ENCODE data around the gene CDYL2. TPM values are rescaled to one million over a fixed set of nuclear protein-coding genes. Genes with fewer than 3 reads are reported as not detected.
A peak's percentile ranks its signal among the peaks of the same experiment; 100 is the strongest.

Gene CDYL2
- total RNA-seq, 5 donors from 2014 or later (not counting 1 experiment from before 2014, with no cell fraction given), result 15.4 to 45.4 (median 32.1) TPM

DNA sequence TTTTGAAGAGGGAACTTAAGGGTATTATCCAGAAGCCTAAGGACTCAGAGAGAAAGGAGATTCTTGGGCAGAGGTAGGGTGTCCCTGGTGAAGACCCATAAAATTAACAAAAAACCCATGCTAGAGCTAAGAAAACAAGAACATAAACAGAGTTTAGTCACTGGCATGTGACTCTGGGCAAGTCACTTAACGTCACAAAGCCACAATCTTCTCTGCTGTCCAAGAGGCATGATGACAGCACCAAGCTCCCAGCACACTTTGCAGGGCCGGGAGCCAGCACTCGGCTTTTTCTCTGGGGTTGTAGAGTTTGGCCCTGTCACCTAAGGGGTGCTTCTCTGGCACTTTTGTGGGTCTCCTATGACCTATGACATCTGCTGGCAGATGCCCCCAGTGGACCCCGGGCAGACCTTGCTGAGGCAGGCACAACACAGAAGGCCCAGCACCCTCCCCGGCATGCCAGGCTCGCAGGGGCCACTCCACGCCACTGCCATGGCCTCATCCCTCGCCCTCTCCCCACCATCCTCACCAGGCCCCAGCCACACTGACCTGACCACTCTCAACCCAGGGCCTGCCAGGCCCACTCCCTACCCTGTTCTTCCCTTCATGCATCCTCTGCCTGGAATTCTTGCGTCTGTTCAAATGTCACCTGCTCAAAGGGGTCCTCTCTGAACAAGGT lies 193.8 kb downstream of the CDYL2 start:
- WGBS (ENCODE audit: insufficient coverage), result 94% methylated on average over 8 of the region's 9 CpGs
- H3K27me3 Mint-ChIP-seq, result no peaks in the 10 kb centered on the region
- ChIA-PET CTCF (no interaction called here), POLR2A (no interaction called here)
- H3K4me1 Mint-ChIP-seq, result peaks cover 11 to 15% (median 13%) of the 10 kb centered on the region in 3 donors
- Histone ChIP-seq H3K27me3 (replicated peaks in 1 of 2; ENCODE audit: control insufficient read depth in 2 of 2, extremely low read depth in 1 of 2, insufficient read depth in 2 of 2, low read length in 1 of 2) (peaks cover 0 to 3% of the 10 kb centered on the region in 2 experiments), H3K27ac (ENCODE audit: low read length) (no peak overlapping the region), H3K36me3 (ENCODE audit: control insufficient read depth in 2 of 2, extremely low read depth in 1 of 2, insufficient read depth in 1 of 2, low read length in 1 of 2) (no peaks in the 10 kb centered on the region), H3K4me3 (ENCODE audit: control insufficient read depth in 1 of 2, extremely low read depth in 1 of 2, low read length in 1 of 2) (no peak overlapping the region), H3K4me1 (ENCODE audit: control insufficient read depth in 1 of 2, extremely low read depth in 1 of 2, insufficient read depth in 2 of 2, low read length in 2 of 2) (peaks cover 4 to 17% of the 10 kb centered on the region in 2 experiments), H3K9me3 (no peaks in the 10 kb centered on the region)
- DNase-seq (no peak), ATAC-seq (replicated peaks in 1 of 4) (no peak)
- H3K4me3 Mint-ChIP-seq, result no peak overlapping the region
- peaks cover 4 to 8% (median 6%) of the 10 kb centered on the region in 3 donors for H3K9me3 Mint-ChIP-seq
- no peak overlapping the region for H3K27ac Mint-ChIP-seq
- H3K36me3 Mint-ChIP-seq, result peaks cover 66% of the 10 kb centered on the region

DNA sequence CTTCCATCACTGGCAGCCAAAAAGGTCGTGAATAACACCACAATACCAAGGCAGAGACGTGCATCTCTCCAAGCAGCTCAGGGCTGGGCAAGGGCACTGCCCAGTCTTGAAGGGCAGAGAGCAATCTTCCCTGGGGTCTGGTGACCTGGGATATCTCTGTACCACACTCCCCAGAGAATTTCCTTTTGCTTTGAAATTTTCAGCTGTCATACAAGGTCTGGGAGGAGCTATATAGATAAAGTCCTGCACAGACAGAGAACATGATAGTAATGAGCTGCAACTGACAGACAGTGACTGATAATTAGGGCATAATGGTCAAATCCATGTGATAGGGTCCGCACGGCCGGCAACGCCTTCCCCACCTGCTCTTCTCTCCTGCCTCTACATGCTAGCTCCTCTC lies 195.5 kb downstream of the CDYL2 start:
- Mint-ChIP-seq H3K4me1 (peaks cover 11 to 15% (median 13%) of the 10 kb centered on the region in 3 donors), H3K27me3 (no peaks in the 10 kb centered on the region), H3K9me3 (peaks cover 4 to 8% (median 6%) of the 10 kb centered on the region in 3 donors), H3K4me3 (no peak overlapping the region), H3K36me3 (peaks cover 65% of the 10 kb centered on the region), H3K27ac (no peak overlapping the region)
- DNase-seq (no peak), ATAC-seq (replicated peaks in 1 of 4) (no peak)
- peaks cover 0 to 3% of the 10 kb centered on the region in 2 experiments for H3K27me3 ChIP-seq (replicated peaks in 1 of 2; ENCODE audit: control insufficient read depth in 2 of 2, extremely low read depth in 1 of 2, insufficient read depth in 2 of 2, low read length in 1 of 2)
- ChIA-PET POLR2A (no interaction called here), CTCF (no interaction called here)
- peaks cover 0 to 7% of the 10 kb centered on the region in 2 donors for H3K36me3 ChIP-seq (ENCODE audit: control insufficient read depth in 2 of 2, extremely low read depth in 1 of 2, insufficient read depth in 1 of 2, low read length in 1 of 2)
- H3K9me3 ChIP-seq, result no peaks in the 10 kb centered on the region
- peaks cover 4 to 17% of the 10 kb centered on the region in 2 experiments for H3K4me1 ChIP-seq (ENCODE audit: control insufficient read depth in 1 of 2, extremely low read depth in 1 of 2, insufficient read depth in 2 of 2, low read length in 2 of 2)
- H3K4me3 ChIP-seq (ENCODE audit: control insufficient read depth in 1 of 2, extremely low read depth in 1 of 2, low read length in 1 of 2), result no peak overlapping the region
- no peak overlapping the region for H3K27ac ChIP-seq (ENCODE audit: low read length)
- WGBS (ENCODE audit: insufficient coverage), result 98% methylated on average over 6 of the region's 6 CpGs

DNA sequence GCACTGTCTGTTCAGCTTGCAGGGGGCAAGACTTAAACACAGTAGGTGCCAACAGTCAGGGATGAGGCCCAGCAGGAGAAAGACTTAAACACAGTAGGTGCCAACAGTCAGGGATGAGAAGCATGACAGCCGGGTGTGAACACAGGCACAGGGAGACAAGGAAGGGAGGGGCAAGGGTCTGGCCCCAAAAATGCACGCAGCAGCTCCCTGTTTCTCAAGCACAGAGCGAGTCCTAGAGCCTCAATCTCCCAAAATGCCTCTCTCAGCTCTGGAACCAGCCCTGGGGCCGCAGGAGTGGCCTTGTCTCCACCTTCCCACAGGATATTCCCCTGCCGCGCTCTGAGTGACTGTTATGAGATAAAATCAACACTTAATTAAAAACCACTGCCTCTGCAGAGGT lies 197.2 kb downstream of the CDYL2 start:
- DNase-seq (no peak), ATAC-seq (replicated peaks in 1 of 4) (no peak)
- H3K4me3 Mint-ChIP-seq, result no peak overlapping the region
- H3K36me3 ChIP-seq (ENCODE audit: control insufficient read depth in 2 of 2, extremely low read depth in 1 of 2, insufficient read depth in 1 of 2, low read length in 1 of 2), result peaks cover 0 to 7% of the 10 kb centered on the region in 2 donors
- WGBS (ENCODE audit: insufficient coverage), result 91% methylated on average over 1 of the region's 6 CpGs
- ChIA-PET POLR2A (no interaction called here), CTCF (no interaction called here)
- peak overlapping the region in 1 of 2 donors; percentile 12 for H3K4me3 ChIP-seq (ENCODE audit: control insufficient read depth in 1 of 2, extremely low read depth in 1 of 2, low read length in 1 of 2)
- H3K27ac ChIP-seq (ENCODE audit: low read length), result no peak overlapping the region
- no peaks in the 10 kb centered on the region for H3K9me3 ChIP-seq
- peaks cover 0 to 3% of the 10 kb centered on the region in 2 experiments for H3K27me3 ChIP-seq (replicated peaks in 1 of 2; ENCODE audit: control insufficient read depth in 2 of 2, extremely low read depth in 1 of 2, insufficient read depth in 2 of 2, low read length in 1 of 2)
- H3K27me3 Mint-ChIP-seq, result no peaks in the 10 kb centered on the region
- H3K9me3 Mint-ChIP-seq, result peaks cover 4 to 8% (median 6%) of the 10 kb centered on the region in 3 donors
- peaks cover 11 to 15% (median 13%) of the 10 kb centered on the region in 3 donors for H3K4me1 Mint-ChIP-seq
- peaks cover 68% of the 10 kb centered on the region for H3K36me3 Mint-ChIP-seq
- H3K27ac Mint-ChIP-seq, result no peak overlapping the region
- peaks cover 4 to 17% of the 10 kb centered on the region in 2 experiments for H3K4me1 ChIP-seq (ENCODE audit: control insufficient read depth in 1 of 2, extremely low read depth in 1 of 2, insufficient read depth in 2 of 2, low read length in 2 of 2)

DNA sequence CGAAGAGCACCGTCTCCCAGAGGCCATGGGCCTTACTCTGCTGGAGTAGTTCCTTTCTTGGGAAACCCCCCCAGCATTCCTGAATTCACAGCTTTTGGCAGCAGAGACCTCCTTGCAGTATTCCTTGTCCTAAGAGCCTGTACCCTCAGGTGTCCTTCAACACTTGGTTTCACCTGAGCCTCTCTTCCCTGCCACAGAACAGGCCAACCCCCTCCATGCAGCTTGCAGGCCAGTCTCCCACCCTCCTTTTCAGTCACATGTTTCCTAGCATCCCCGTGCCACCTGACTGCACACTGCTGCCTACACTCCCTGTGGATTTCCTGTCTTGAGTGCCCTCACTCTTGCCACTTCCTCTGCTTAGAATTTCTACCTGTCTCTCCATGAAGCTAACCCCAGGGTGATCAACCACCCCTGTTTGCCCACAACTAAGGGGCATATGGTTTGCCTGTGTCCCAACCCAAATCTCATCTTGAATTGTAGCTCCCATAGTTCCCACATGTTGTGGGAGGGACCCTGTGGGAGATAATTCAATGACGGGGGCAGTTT lies 198.1 kb downstream of the CDYL2 start:
- POLR2A ChIA-PET, result no interaction called here
- CTCF ChIA-PET, result no interaction called here
- 67% methylated on average over 3 of the region's 4 CpGs for whole genome bisulfite sequencing (ENCODE audit: insufficient coverage)
- Mint-ChIP-seq H3K27ac (peak overlapping the region; percentile 50 to 72), H3K36me3 (peaks cover 70% of the 10 kb centered on the region), H3K27me3 (no peaks in the 10 kb centered on the region), H3K4me1 (peaks cover 11 to 15% (median 13%) of the 10 kb centered on the region in 3 donors), H3K9me3 (peaks cover 4 to 8% (median 6%) of the 10 kb centered on the region in 3 donors), H3K4me3 (peak overlapping the region in 1 of 3 donors; percentile 38)
- Histone ChIP-seq H3K27me3 (replicated peaks in 1 of 2; ENCODE audit: control insufficient read depth in 2 of 2, extremely low read depth in 1 of 2, insufficient read depth in 2 of 2, low read length in 1 of 2) (peaks cover 0 to 3% of the 10 kb centered on the region in 2 experiments), H3K4me1 (ENCODE audit: control insufficient read depth in 1 of 2, extremely low read depth in 1 of 2, insufficient read depth in 2 of 2, low read length in 2 of 2) (peaks cover 4 to 17% of the 10 kb centered on the region in 2 experiments), H3K4me3 (ENCODE audit: control insufficient read depth in 1 of 2, extremely low read depth in 1 of 2, low read length in 1 of 2) (no peak overlapping the region), H3K9me3 (no peaks in the 10 kb centered on the region), H3K36me3 (ENCODE audit: control insufficient read depth in 2 of 2, extremely low read depth in 1 of 2, insufficient read depth in 1 of 2, low read length in 1 of 2) (peaks cover 0 to 7% of the 10 kb centered on the region in 2 donors), H3K27ac (ENCODE audit: low read length) (no peak overlapping the region)
- ATAC-seq (replicated peaks in 1 of 4) (peak in 3 of 4 experiments; percentile 27 to 44 (median 38)), DNase-seq (no peak)

DNA sequence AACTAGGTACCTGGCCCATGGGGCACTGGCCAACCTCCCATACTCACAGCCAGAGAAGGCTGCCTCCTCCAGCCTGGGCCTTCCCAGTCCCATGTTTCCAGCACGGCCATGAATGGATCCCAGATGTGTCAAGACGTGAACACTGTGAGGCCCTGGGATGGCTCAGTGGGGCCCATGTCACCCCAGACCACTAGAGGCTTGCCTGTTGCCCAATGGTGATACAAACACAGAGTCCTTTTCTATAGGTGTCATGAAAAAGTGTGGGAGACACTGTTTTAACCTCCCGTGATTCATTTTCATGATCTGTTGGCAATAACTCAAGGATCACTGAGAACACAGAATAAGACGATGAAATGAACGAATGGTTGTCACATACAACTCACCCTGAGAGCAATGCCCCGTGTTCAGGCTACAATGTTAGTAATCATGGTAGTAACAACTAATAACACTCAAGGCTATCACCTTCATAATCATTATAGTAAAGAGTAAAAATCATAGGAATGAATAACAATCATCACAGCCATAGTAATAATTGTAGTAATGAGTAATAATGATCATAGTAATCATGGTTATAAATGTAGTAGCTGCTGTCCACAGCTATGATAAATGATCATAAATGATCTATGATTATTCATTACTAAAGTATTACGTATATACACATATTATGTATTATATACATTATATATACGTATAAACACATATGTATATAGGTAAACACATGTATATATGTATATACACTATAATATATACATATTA lies 199.6 kb downstream of the CDYL2 start:
- WGBS (ENCODE audit: insufficient coverage), result 82% methylated on average over 2 of the region's 8 CpGs
- H3K9me3 ChIP-seq, result no peaks in the 10 kb centered on the region
- DNase-seq, result no peak
- Mint-ChIP-seq H3K4me3 (no peak overlapping the region), H3K27ac (no peak overlapping the region), H3K9me3 (peaks cover 4 to 8% (median 6%) of the 10 kb centered on the region in 3 donors), H3K4me1 (peaks cover 11 to 15% (median 13%) of the 10 kb centered on the region in 3 donors), H3K27me3 (no peaks in the 10 kb centered on the region), H3K36me3 (peaks cover 59% of the 10 kb centered on the region)
- no peak for ATAC-seq (replicated peaks in 1 of 4)
- CTCF ChIA-PET, result no interaction called here
- peaks cover 0 to 3% of the 10 kb centered on the region in 2 experiments for H3K27me3 ChIP-seq (replicated peaks in 1 of 2; ENCODE audit: control insufficient read depth in 2 of 2, extremely low read depth in 1 of 2, insufficient read depth in 2 of 2, low read length in 1 of 2)
- no peak overlapping the region for H3K27ac ChIP-seq (ENCODE audit: low read length)
- no peak overlapping the region for H3K4me3 ChIP-seq (ENCODE audit: control insufficient read depth in 1 of 2, extremely low read depth in 1 of 2, low read length in 1 of 2)
- H3K36me3 ChIP-seq (ENCODE audit: control insufficient read depth in 2 of 2, extremely low read depth in 1 of 2, insufficient read depth in 1 of 2, low read length in 1 of 2), result peaks cover 0 to 7% of the 10 kb centered on the region in 2 donors
- POLR2A ChIA-PET, result interaction anchor here in 1 of 2 donors (0.5 kb wide), 1 partner anchor 534 kb away, joined by 4 read pairs; no protein-coding TSS in a partner anchor
- peaks cover 4 to 17% of the 10 kb centered on the region in 2 experiments for H3K4me1 ChIP-seq (ENCODE audit: control insufficient read depth in 1 of 2, extremely low read depth in 1 of 2, insufficient read depth in 2 of 2, low read length in 2 of 2)

DNA sequence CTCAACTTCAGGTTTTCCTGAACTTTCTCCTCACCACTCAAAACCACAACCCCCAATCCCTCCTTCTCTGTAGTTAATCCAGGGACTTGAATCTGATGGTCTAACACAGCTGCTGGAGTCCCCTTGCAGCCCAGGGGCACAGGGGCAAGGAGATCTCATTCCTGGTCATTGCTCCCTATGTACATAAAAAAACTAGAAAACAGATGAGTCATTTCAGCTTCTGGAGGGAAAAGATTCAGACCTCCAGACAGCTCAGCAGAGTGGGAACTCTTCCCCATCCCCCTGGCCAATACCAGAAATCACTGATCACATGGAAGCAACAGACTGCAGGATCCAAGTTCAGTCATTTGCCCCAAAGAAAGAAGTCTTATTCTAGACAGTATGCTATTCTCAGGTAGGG lies 201.5 kb downstream of the CDYL2 start:
- ChIA-PET POLR2A (no interaction called here), CTCF (interaction anchor here in 1 of 2 donors (1.5 kb wide), 1 partner anchor 76 kb away, joined by 3 read pairs; no protein-coding TSS in a partner anchor)
- Mint-ChIP-seq H3K27ac (no peak overlapping the region), H3K9me3 (peaks cover 4 to 8% (median 6%) of the 10 kb centered on the region in 3 donors), H3K27me3 (no peaks in the 10 kb centered on the region), H3K4me3 (no peak overlapping the region), H3K4me1 (peaks cover 11 to 15% (median 13%) of the 10 kb centered on the region in 3 donors), H3K36me3 (peaks cover 51% of the 10 kb centered on the region)
- no peak overlapping the region for H3K4me3 ChIP-seq (ENCODE audit: control insufficient read depth in 1 of 2, extremely low read depth in 1 of 2, low read length in 1 of 2)
- peaks cover 4 to 17% of the 10 kb centered on the region in 2 experiments for H3K4me1 ChIP-seq (ENCODE audit: control insufficient read depth in 1 of 2, extremely low read depth in 1 of 2, insufficient read depth in 2 of 2, low read length in 2 of 2)
- DNase-seq (no peak), ATAC-seq (replicated peaks in 1 of 4) (no peak)
- H3K27me3 ChIP-seq (replicated peaks in 1 of 2; ENCODE audit: control insufficient read depth in 2 of 2, extremely low read depth in 1 of 2, insufficient read depth in 2 of 2, low read length in 1 of 2), result peaks cover 0 to 3% of the 10 kb centered on the region in 2 experiments
- H3K27ac ChIP-seq (ENCODE audit: low read length), result no peak overlapping the region
- no peaks in the 10 kb centered on the region for H3K9me3 ChIP-seq
- peaks cover 0 to 7% of the 10 kb centered on the region in 2 donors for H3K36me3 ChIP-seq (ENCODE audit: control insufficient read depth in 2 of 2, extremely low read depth in 1 of 2, insufficient read depth in 1 of 2, low read length in 1 of 2)

Data from T-cell (primary cell).